Measurements from ENCODE around the gene LGALS9. TPM values are rescaled to one million over a fixed set of nuclear protein-coding genes. Genes with fewer than 3 reads are reported as not detected.

The LGALS9 gene
- total RNA-seq, 1 donor from 2014 or later = 34.3 TPM

- H3K27me3 ChIP-seq = no peaks in the 10 kb centered on the region
- no peaks in the 10 kb centered on the region for H3K9me3 ChIP-seq
- no peak overlapping the region for H3K4me3 ChIP-seq
- intact Hi-C loops (cut with DNase I) = loop anchor here (5.0 kb wide), 1 partner anchor 33 kb away; no protein-coding TSS in a partner anchor
- H3K4me1 ChIP-seq = no peaks in the 10 kb centered on the region
- H3K27ac ChIP-seq = no peak overlapping the region
- H3K36me3 ChIP-seq = peaks cover 0 to 26% of the 10 kb centered on the region in 2 donors
- no peak for TF ChIP-seq CTCF (IDR thresholded peaks at IDR 0.05)
- no peak for DNase-seq (ENCODE audit: low spot score in 2 of 2)
These were observed 35.8 kb upstream of the LGALS9 start for GRCh38 chr17:27595208-27595607.

- Histone ChIP-seq H3K36me3 (peaks cover 0 to 26% of the 10 kb centered on the region in 2 donors), H3K27ac (no peak overlapping the region), H3K4me3 (no peak overlapping the region), H3K27me3 (no peaks in the 10 kb centered on the region), H3K9me3 (no peaks in the 10 kb centered on the region), H3K4me1 (no peaks in the 10 kb centered on the region)
- intact Hi-C loops (cut with DNase I) = loop anchor here (5.0 kb wide), 1 partner anchor 34 kb away; no protein-coding TSS in a partner anchor
- TF ChIP-seq CTCF (IDR thresholded peaks at IDR 0.05) = no peak
- no peak for DNase-seq (ENCODE audit: low spot score in 2 of 2)
These were observed 34.9 kb upstream of the LGALS9 start for GRCh38 chr17:27596096-27596495.

- intact Hi-C loops (cut with DNase I) = loop anchor here (5.0 kb wide), 1 partner anchor 34 kb away; no protein-coding TSS in a partner anchor
- DNase-seq (ENCODE audit: low spot score in 2 of 2) = no peak
These were observed 34.3 kb upstream of the LGALS9 start for GRCh38 chr17:27596566-27597187.

GRCh38 chr17:27597188-27597580 lies 33.8 kb upstream of the LGALS9 start:
- H3K4me1 ChIP-seq = peaks cover 0 to 2% of the 10 kb centered on the region in 2 donors
- no peaks in the 10 kb centered on the region for H3K27me3 ChIP-seq
- peaks cover 0 to 18% of the 10 kb centered on the region in 2 donors for H3K36me3 ChIP-seq
- no peak overlapping the region for H3K4me3 ChIP-seq
- TF ChIP-seq CTCF (IDR thresholded peaks at IDR 0.05) = no peak
- no peak for DNase-seq (ENCODE audit: low spot score in 2 of 2)
- no peaks in the 10 kb centered on the region for H3K9me3 ChIP-seq
- intact Hi-C loops (cut with DNase I) = loop anchor here (5.0 kb wide), 1 partner anchor 35 kb away; no protein-coding TSS in a partner anchor
- no peak overlapping the region for H3K27ac ChIP-seq

More at GRCh38 chr17:27596566-27597187, 34.3 kb upstream of the LGALS9 start:
- TF ChIP-seq CTCF (IDR thresholded peaks at IDR 0.05) = no peak
- peaks cover 0 to 2% of the 10 kb centered on the region in 2 donors for H3K4me1 ChIP-seq
- no peaks in the 10 kb centered on the region for H3K27me3 ChIP-seq
- H3K4me3 ChIP-seq = no peak overlapping the region
- H3K27ac ChIP-seq = peak overlapping the region in 1 of 2 donors; percentile 2
- peaks cover 0 to 23% of the 10 kb centered on the region in 2 donors for H3K36me3 ChIP-seq
- H3K9me3 ChIP-seq = no peaks in the 10 kb centered on the region

GRCh38 chr17:27597783-27598320 lies 33.1 kb upstream of the LGALS9 start:
- Histone ChIP-seq H3K4me1 (peaks cover 0 to 2% of the 10 kb centered on the region in 2 donors), H3K36me3 (peaks cover 0 to 12% of the 10 kb centered on the region in 2 donors), H3K9me3 (no peaks in the 10 kb centered on the region), H3K4me3 (no peak overlapping the region), H3K27ac (no peak overlapping the region), H3K27me3 (no peaks in the 10 kb centered on the region)
- intact Hi-C loops (cut with DNase I) = loop anchor here (5.0 kb wide), 1 partner anchor 36 kb away; no protein-coding TSS in a partner anchor
- DNase-seq (ENCODE audit: low spot score in 2 of 2) = no peak
- TF ChIP-seq CTCF (IDR thresholded peaks at IDR 0.05) = no peak

Measured in ascending aorta (tissue), 2 donors.